ENCODE data around the gene FSIP1.

FSIP1 gene

GRCh38 chr15:39624806-39625205 lies 157.8 kb downstream of the FSIP1 start:
- Histone ChIP-seq H3K18ac (ENCODE audit: low read depth in 1 of 2, low read length in 2 of 2) (peak overlapping the region; percentile 75 to 96), H3K14ac (ENCODE audit: low read length in 2 of 2) (no peak overlapping the region), H3K4me3 (ENCODE audit: insufficient read depth in 1 of 2, low read depth in 1 of 2, low read length in 2 of 2) (no peak overlapping the region), H4K8ac (ENCODE audit: low read length) (peak overlapping the region; percentile 87), H2BK5ac (ENCODE audit: low read depth, low read length, poor library complexity, severe bottlenecking) (peak overlapping the region; percentile 33), H3K4me1 (ENCODE audit: control insufficient read depth, insufficient read depth, low read depth, low read length) (peaks cover 15% of the 10 kb centered on the region), H3K4me2 (ENCODE audit: low read length, poor library complexity, severe bottlenecking) (no peak overlapping the region), H3K9ac (ENCODE audit: low read length) (no peak overlapping the region), H3K9me3 (ENCODE audit: control insufficient read depth, low read length) (no peaks in the 10 kb centered on the region), H3K23ac (ENCODE audit: low read length in 2 of 2) (no peak overlapping the region), H3K4ac (ENCODE audit: low read depth in 1 of 2, low read length in 2 of 2) (peak overlapping the region; percentile 60 to 89), H3K27ac (ENCODE audit: low read length, poor library complexity, severe bottlenecking) (peak overlapping the region; percentile 58), H2BK120ac (ENCODE audit: low read depth, low read length) (peak overlapping the region; percentile 92), H3K27me3 (ENCODE audit: control insufficient read depth in 1 of 2, insufficient read depth in 1 of 2, low read length in 2 of 2) (no peaks in the 10 kb centered on the region), H2BK12ac (ENCODE audit: low read length in 2 of 2) (peak overlapping the region; percentile 94 to 99), H2BK15ac (ENCODE audit: low read depth, poor library complexity, severe bottlenecking) (peak overlapping the region; percentile 98), H2AK5ac (ENCODE audit: low read length, severe bottlenecking) (peak overlapping the region; percentile 88), H2AFZ (ENCODE audit: low read depth, low read length) (no peak overlapping the region), H4K91ac (ENCODE audit: low read length) (peak overlapping the region; percentile 85), H3K36me3 (ENCODE audit: control insufficient read depth in 1 of 2, insufficient read depth in 2 of 2, low read depth in 1 of 2, low read length in 2 of 2) (no peaks in the 10 kb centered on the region), H3K79me1 (replicated peaks; ENCODE audit: low read length, poor library complexity, severe bottlenecking) (no peaks in the 10 kb centered on the region)
- 23% methylated on average over 5 of the region's 6 CpGs for WGBS
- DNase-seq, result peak; percentile 94

GRCh38 chr15:39623529-39623931 lies 159.1 kb downstream of the FSIP1 start:
- Histone ChIP-seq H3K4me2 (ENCODE audit: low read length, poor library complexity, severe bottlenecking) (no peak overlapping the region), H3K4me1 (ENCODE audit: control insufficient read depth, insufficient read depth, low read depth, low read length) (peaks cover 11% of the 10 kb centered on the region), H2AFZ (ENCODE audit: low read depth, low read length) (no peak overlapping the region), H3K4me3 (ENCODE audit: insufficient read depth in 1 of 2, low read depth in 1 of 2, low read length in 2 of 2) (no peak overlapping the region), H3K18ac (ENCODE audit: low read depth in 1 of 2, low read length in 2 of 2) (peak overlapping the region in 1 of 2 experiments; percentile 9), H2AK5ac (ENCODE audit: low read length, severe bottlenecking) (no peak overlapping the region), H3K4ac (ENCODE audit: low read depth in 1 of 2, low read length in 2 of 2) (peak overlapping the region in 1 of 2 experiments; percentile 89), H2BK5ac (ENCODE audit: low read depth, low read length, poor library complexity, severe bottlenecking) (no peak overlapping the region), H3K27me3 (ENCODE audit: control insufficient read depth in 1 of 2, insufficient read depth in 1 of 2, low read length in 2 of 2) (no peaks in the 10 kb centered on the region), H2BK12ac (ENCODE audit: low read length in 2 of 2) (peak overlapping the region in 1 of 2 experiments; percentile 75), H3K9me3 (ENCODE audit: control insufficient read depth, low read length) (no peaks in the 10 kb centered on the region), H3K9ac (ENCODE audit: low read length) (no peak overlapping the region), H2BK15ac (ENCODE audit: low read depth, poor library complexity, severe bottlenecking) (peak overlapping the region; percentile 54), H3K14ac (ENCODE audit: low read length in 2 of 2) (no peak overlapping the region), H3K27ac (ENCODE audit: low read length, poor library complexity, severe bottlenecking) (no peak overlapping the region), H3K79me1 (replicated peaks; ENCODE audit: low read length, poor library complexity, severe bottlenecking) (no peaks in the 10 kb centered on the region), H3K36me3 (ENCODE audit: control insufficient read depth in 1 of 2, insufficient read depth in 2 of 2, low read depth in 1 of 2, low read length in 2 of 2) (no peaks in the 10 kb centered on the region), H4K8ac (ENCODE audit: low read length) (peak overlapping the region; percentile 29), H2BK120ac (ENCODE audit: low read depth, low read length) (no peak overlapping the region), H4K91ac (ENCODE audit: low read length) (no peak overlapping the region), H3K23ac (ENCODE audit: low read length in 2 of 2) (no peak overlapping the region)
- DNase-seq, result no peak
- WGBS, result 93% methylated on average over 2 of the region's 4 CpGs

DNA sequence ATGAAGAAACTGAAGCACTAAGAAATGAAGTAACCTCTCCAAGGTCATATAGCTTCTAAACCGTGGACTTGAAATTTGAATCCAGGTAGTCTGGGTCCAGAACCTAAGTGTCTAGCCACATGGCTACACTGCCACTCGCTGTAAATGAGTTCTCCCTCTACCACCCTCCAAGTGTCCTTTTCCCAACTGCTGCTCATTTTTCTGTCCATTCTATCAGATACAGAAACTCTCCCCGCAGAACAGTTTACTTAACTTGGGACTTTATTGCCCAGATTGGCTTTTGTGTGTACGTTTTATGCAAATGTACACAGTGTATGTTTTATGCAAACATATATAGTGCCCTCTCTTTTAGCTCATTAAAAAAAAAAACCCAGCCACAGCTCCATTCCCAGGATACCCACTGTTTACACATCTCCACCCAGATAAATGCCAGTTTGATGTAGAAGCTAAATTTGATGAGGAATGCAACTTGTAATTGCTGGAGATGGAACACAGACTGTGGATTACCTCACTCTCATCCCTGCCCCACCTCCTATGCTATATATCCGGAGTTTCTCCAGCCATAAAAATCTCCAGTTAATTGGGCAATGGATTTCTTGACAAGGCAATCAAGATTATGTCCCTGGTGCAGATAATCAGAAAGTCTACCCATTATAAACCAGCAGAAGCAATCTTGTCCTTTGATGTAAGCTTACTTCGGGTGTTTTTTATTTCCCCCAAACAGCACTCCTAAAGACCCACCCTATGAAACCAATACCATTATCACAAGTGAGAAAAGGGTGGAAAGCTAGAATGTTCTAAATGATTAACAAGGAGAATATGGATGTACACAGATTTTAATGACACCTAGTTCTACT lies 159.8 kb downstream of the FSIP1 start:
- Histone ChIP-seq H2BK5ac (ENCODE audit: low read depth, low read length, poor library complexity, severe bottlenecking) (no peak overlapping the region), H2AFZ (ENCODE audit: low read depth, low read length) (no peak overlapping the region), H3K79me1 (replicated peaks; ENCODE audit: low read length, poor library complexity, severe bottlenecking) (no peaks in the 10 kb centered on the region), H2BK15ac (ENCODE audit: low read depth, poor library complexity, severe bottlenecking) (no peak overlapping the region), H3K9me3 (ENCODE audit: control insufficient read depth, low read length) (no peaks in the 10 kb centered on the region), H3K27ac (ENCODE audit: low read length, poor library complexity, severe bottlenecking) (no peak overlapping the region), H3K14ac (ENCODE audit: low read length in 2 of 2) (no peak overlapping the region), H3K4ac (ENCODE audit: low read depth in 1 of 2, low read length in 2 of 2) (no peak overlapping the region), H3K4me3 (ENCODE audit: insufficient read depth in 1 of 2, low read depth in 1 of 2, low read length in 2 of 2) (no peak overlapping the region), H4K8ac (ENCODE audit: low read length) (no peak overlapping the region), H2AK5ac (ENCODE audit: low read length, severe bottlenecking) (no peak overlapping the region), H2BK12ac (ENCODE audit: low read length in 2 of 2) (peak overlapping the region in 1 of 2 experiments; percentile 51), H3K27me3 (ENCODE audit: control insufficient read depth in 1 of 2, insufficient read depth in 1 of 2, low read length in 2 of 2) (no peaks in the 10 kb centered on the region), H3K36me3 (ENCODE audit: control insufficient read depth in 1 of 2, insufficient read depth in 2 of 2, low read depth in 1 of 2, low read length in 2 of 2) (no peaks in the 10 kb centered on the region), H3K4me2 (ENCODE audit: low read length, poor library complexity, severe bottlenecking) (no peak overlapping the region), H2BK120ac (ENCODE audit: low read depth, low read length) (no peak overlapping the region), H3K23ac (ENCODE audit: low read length in 2 of 2) (no peak overlapping the region), H3K18ac (ENCODE audit: low read depth in 1 of 2, low read length in 2 of 2) (no peak overlapping the region), H4K91ac (ENCODE audit: low read length) (no peak overlapping the region), H3K4me1 (ENCODE audit: control insufficient read depth, insufficient read depth, low read depth, low read length) (peaks cover 11% of the 10 kb centered on the region), H3K9ac (ENCODE audit: low read length) (no peak overlapping the region)
- peak; percentile 3 for DNase-seq
- WGBS, result 78% methylated on average over 5 of the region's 6 CpGs

GRCh38 chr15:39621976-39622375 lies 160.7 kb downstream of the FSIP1 start:
- H4K91ac ChIP-seq (ENCODE audit: low read length), result no peak overlapping the region
- H4K8ac ChIP-seq (ENCODE audit: low read length), result no peak overlapping the region
- H2AFZ ChIP-seq (ENCODE audit: low read depth, low read length), result no peak overlapping the region
- no peak overlapping the region for H3K14ac ChIP-seq (ENCODE audit: low read length in 2 of 2)
- H2AK5ac ChIP-seq (ENCODE audit: low read length, severe bottlenecking), result no peak overlapping the region
- no peaks in the 10 kb centered on the region for H3K79me1 ChIP-seq (replicated peaks; ENCODE audit: low read length, poor library complexity, severe bottlenecking)
- no peak overlapping the region for H3K4me2 ChIP-seq (ENCODE audit: low read length, poor library complexity, severe bottlenecking)
- H2BK5ac ChIP-seq (ENCODE audit: low read depth, low read length, poor library complexity, severe bottlenecking), result no peak overlapping the region
- H3K9me3 ChIP-seq (ENCODE audit: control insufficient read depth, low read length), result no peaks in the 10 kb centered on the region
- H2BK15ac ChIP-seq (ENCODE audit: low read depth, poor library complexity, severe bottlenecking), result no peak overlapping the region
- H3K27ac ChIP-seq (ENCODE audit: low read length, poor library complexity, severe bottlenecking), result no peak overlapping the region
- 97% methylated on average over 1 of the region's 1 CpG for WGBS
- H3K4ac ChIP-seq (ENCODE audit: low read depth in 1 of 2, low read length in 2 of 2), result no peak overlapping the region
- H3K18ac ChIP-seq (ENCODE audit: low read depth in 1 of 2, low read length in 2 of 2), result no peak overlapping the region
- H3K4me1 ChIP-seq (ENCODE audit: control insufficient read depth, insufficient read depth, low read depth, low read length), result peaks cover 11% of the 10 kb centered on the region
- DNase-seq, result no peak
- H3K4me3 ChIP-seq (ENCODE audit: insufficient read depth in 1 of 2, low read depth in 1 of 2, low read length in 2 of 2), result no peak overlapping the region
- H2BK120ac ChIP-seq (ENCODE audit: low read depth, low read length), result no peak overlapping the region
- no peaks in the 10 kb centered on the region for H3K36me3 ChIP-seq (ENCODE audit: control insufficient read depth in 1 of 2, insufficient read depth in 2 of 2, low read depth in 1 of 2, low read length in 2 of 2)
- no peak overlapping the region for H3K9ac ChIP-seq (ENCODE audit: low read length)
- no peaks in the 10 kb centered on the region for H3K27me3 ChIP-seq (ENCODE audit: control insufficient read depth in 1 of 2, insufficient read depth in 1 of 2, low read length in 2 of 2)
- H3K23ac ChIP-seq (ENCODE audit: low read length in 2 of 2), result no peak overlapping the region
- H2BK12ac ChIP-seq (ENCODE audit: low read length in 2 of 2), result no peak overlapping the region
